Prostate gland (tissue), 2 donors: ENCODE results near the gene MYO5B. TPM values are rescaled to one million over a fixed set of nuclear protein-coding genes. Genes with fewer than 3 reads are reported as not detected.

ENCODE experiments used
- DNase-seq: peaks from one replicate; pipeline ENCODE4 v3.0.0-alpha.2; 2019; ENCODE audit warnings: low spot score
- H3K27ac ChIP-seq, 2 donors: fragments of 200-600 bp; sonication (generic); 2 replicates each; pipeline ENCODE4 v1.5.1; 2017 to 2019
- H3K27me3 ChIP-seq: fragments of 200-600 bp; sonication (generic); replicated peaks from 2 replicates; pipeline ENCODE4 v1.5.1; 2019; ENCODE audit not compliant: insufficient read depth
- H3K36me3 ChIP-seq, 2 donors: fragments of 200-600 bp; sonication (generic); 1 replicate in 1 of 2; 2 replicates in 1 of 2; pipeline versions ENCODE4 v1.5.1 to v1.8.1; 2017 to 2019
- H3K4me1 ChIP-seq: fragments of 200-600 bp; sonication (generic); replicated peaks from 2 replicates; pipeline ENCODE4 v1.5.1; 2019
- H3K4me3 ChIP-seq, 2 donors: fragments of 200-600 bp; sonication (generic); 2 replicates each; pipeline ENCODE4 v1.5.1; 2017 to 2019
- H3K9me3 ChIP-seq: fragments of 200-600 bp; sonication (generic); 2 replicates; pipeline ENCODE4 v1.5.1; 2017
- CTCF ChIP-seq, 4 experiments: fragments of 200-600 bp in 2 of 4; fragments of 450-650 bp in 2 of 4; sonication (generic) in 2 of 4; IDR thresholded peaks; 1 replicate in 3 of 4; 2 replicates in 1 of 4; pipeline ENCODE4 v1.5.1; 2016 to 2019; ENCODE audit warnings: antibody characterized with exemption in 4 of 4, mild to moderate bottlenecking in 2 of 4, moderate library complexity in 2 of 4
- POLR2A ChIP-seq: fragments of 450-650 bp; IDR thresholded peaks from one replicate; pipeline ENCODE4 v1.6.1; 2016; ENCODE audit warnings: antibody characterized with exemption, mild to moderate bottlenecking
- POLR2AphosphoS5 ChIP-seq: sonication (generic); formaldehyde crosslinking; IDR thresholded peaks from one replicate; pipeline ENCODE4 v1.6.1; 2017; ENCODE audit warnings: antibody characterized with exemption
- WGBS: methylation state at CpG from one replicate; pipeline ENCODE4 v1.1.5; 2018; 5-methylcytosine and 5-hydroxymethylcytosine counted together
- intact Hi-C: fragments of 100-400 bp; cut with DNase I; formaldehyde crosslinking; loops from one replicate; pipeline ENCODE4 v1.14.2; 2022
- total RNA-seq, 2 donors: library from RNA; depleted of rRNA; stranded (reverse); fragments of >200 nt; gene quantifications; one replicate each; pipeline ENCODE4 v1.1.0, GENCODE V29; 2016

Gene MYO5B
- total RNA-seq, 2 donors from 2014 or later = 28.5 to 31.1 TPM

GRCh38 chr18:49988733-49989132 is 206.2 kb downstream of the MYO5B start:
- H3K27me3 ChIP-seq = no peaks in the 10 kb centered on the region
- no peaks in the 10 kb centered on the region for H3K36me3 ChIP-seq
- intact Hi-C loops = no loop called here
- DNase-seq = no peak
- no peak overlapping the region for H3K4me3 ChIP-seq
- H3K9me3 ChIP-seq = no peaks in the 10 kb centered on the region
- no peak overlapping the region for H3K27ac ChIP-seq
- TF ChIP-seq POLR2AphosphoS5 (no peak), CTCF (IDR thresholded peaks at IDR 0.05) (no peak), POLR2A (no peak)
- WGBS = 45% methylated on average over 2 of the region's 2 CpGs
- no peaks in the 10 kb centered on the region for H3K4me1 ChIP-seq

DNA sequence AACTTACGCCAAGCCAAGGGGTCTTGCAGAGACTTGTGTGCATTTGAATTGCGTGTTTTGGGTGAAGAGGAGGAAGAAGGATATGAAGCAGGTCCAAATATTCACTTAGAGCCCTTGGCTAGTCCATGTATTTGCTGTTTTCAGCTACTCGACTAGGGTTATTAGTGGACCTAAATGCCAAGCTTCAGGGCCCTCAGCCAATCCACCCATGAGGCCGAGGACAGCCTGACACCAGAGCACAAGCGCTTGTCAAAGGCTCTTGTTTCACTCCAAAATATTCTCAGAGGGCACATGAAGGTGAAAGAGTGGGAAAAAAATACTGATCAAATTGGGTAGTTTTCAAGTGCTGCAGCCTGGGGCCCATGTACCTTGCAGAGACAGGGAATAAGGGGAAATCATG is 206.8 kb downstream of the MYO5B start:
- 63% methylated on average over 5 of the region's 5 CpGs for WGBS

DNA sequence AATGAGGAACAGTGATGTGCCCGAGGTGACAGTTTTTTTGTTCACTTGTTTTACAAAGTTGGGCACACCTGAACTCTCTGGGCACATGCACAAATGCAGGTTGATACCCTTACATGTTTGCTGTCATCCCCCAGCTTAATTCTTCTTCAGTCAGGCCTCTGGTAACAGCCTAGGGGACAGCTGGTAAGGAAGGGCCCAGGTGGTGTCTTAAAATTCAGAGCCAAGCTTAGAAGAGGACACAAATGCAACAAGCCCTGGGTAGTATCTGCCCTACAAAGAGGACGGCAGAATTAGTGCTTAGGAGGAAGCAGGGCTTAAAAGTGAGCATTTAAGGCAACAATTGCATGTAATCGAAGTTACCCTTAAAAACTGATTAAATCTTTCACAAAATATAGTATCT is 209.7 kb downstream of the MYO5B start:
- H3K27ac ChIP-seq = no peak overlapping the region
- no peaks in the 10 kb centered on the region for H3K27me3 ChIP-seq
- H3K4me1 ChIP-seq = no peaks in the 10 kb centered on the region
- H3K36me3 ChIP-seq = no peaks in the 10 kb centered on the region
- TF ChIP-seq POLR2A (no peak), POLR2AphosphoS5 (no peak), CTCF (IDR thresholded peaks at IDR 0.05) (no peak)
- intact Hi-C loops = no loop called here
- no peak overlapping the region for H3K4me3 ChIP-seq
- WGBS = 72% methylated on average over 3 of the region's 3 CpGs
- no peak for DNase-seq
- H3K9me3 ChIP-seq = no peaks in the 10 kb centered on the region

More for the DNA sequence above, 206.8 kb downstream of the MYO5B start:
- DNase-seq = no peak
- Histone ChIP-seq H3K27ac (no peak overlapping the region), H3K36me3 (no peaks in the 10 kb centered on the region), H3K27me3 (no peaks in the 10 kb centered on the region), H3K4me3 (no peak overlapping the region), H3K4me1 (no peaks in the 10 kb centered on the region), H3K9me3 (no peaks in the 10 kb centered on the region)
- intact Hi-C loops = no loop called here
- no peak for TF ChIP-seq POLR2A

- Histone ChIP-seq H3K36me3 (no peaks in the 10 kb centered on the region), H3K27ac (no peak overlapping the region), H3K9me3 (no peaks in the 10 kb centered on the region), H3K27me3 (no peaks in the 10 kb centered on the region), H3K4me3 (no peak overlapping the region), H3K4me1 (no peaks in the 10 kb centered on the region)
- 23% methylated on average over 4 of the region's 4 CpGs for WGBS
- TF ChIP-seq POLR2AphosphoS5 = no peak
- no peak for TF ChIP-seq CTCF (IDR thresholded peaks at IDR 0.05)
- no peak for TF ChIP-seq POLR2A
- DNase-seq = no peak
- intact Hi-C loops = no loop called here
Measured at GRCh38 chr18:49980896-49981295, 214.1 kb downstream of the MYO5B start.

- no peaks in the 10 kb centered on the region for H3K36me3 ChIP-seq
- no peaks in the 10 kb centered on the region for H3K27me3 ChIP-seq
- 51% methylated on average over 15 of the region's 15 CpGs for WGBS
- no peak for DNase-seq
- TF ChIP-seq POLR2A (no peak), CTCF (IDR thresholded peaks at IDR 0.05) (no peak), POLR2AphosphoS5 (no peak)
- H3K4me1 ChIP-seq = no peaks in the 10 kb centered on the region
- H3K27ac ChIP-seq = no peak overlapping the region
- H3K4me3 ChIP-seq = no peak overlapping the region
- no peaks in the 10 kb centered on the region for H3K9me3 ChIP-seq
- intact Hi-C loops = no loop called here
Measured at GRCh38 chr18:49976795-49977560, 218.0 kb downstream of the MYO5B start.
